AG04450 (cell line): ENCODE data around the gene ANO6. TPM values are rescaled to one million over a fixed set of nuclear protein-coding genes. Genes with fewer than 3 reads are reported as not detected.

Experiments
- CTCF ChIA-PET: fragments of 300-600, 350-600 bp; formaldehyde crosslinking; extraction: SDS; loops from one replicate; lab custom pipeline; 2022; ENCODE audit warnings: antibody characterized with exemption, inconsistent platforms; lab: Charles Lee
- POLR2A ChIA-PET: fragments of 350-600 bp; formaldehyde crosslinking; extraction: SDS; loops from one replicate; lab custom pipeline; 2021; ENCODE audit warnings: antibody characterized with exemption, inconsistent platforms; lab: Yijun Ruan, JAX
- DNase-seq: peaks from one replicate; pipeline ENCODE4 v3.0.0-alpha.2; 2011; ENCODE audit warnings: low read depth, low spot score
- H3K27ac ChIP-seq: one replicate; pipeline ENCODE4 v1.5.1; 2012; ENCODE audit warnings: low read depth, low read length, control low read depth
- H3K27me3 ChIP-seq: one replicate; pipeline ENCODE4 v1.6.0; 2012; ENCODE audit warnings: low read length; ENCODE audit not compliant: control insufficient read depth, insufficient read depth
- H3K4me3 ChIP-seq: 2 replicates; pipeline ENCODE4 v1.5.1; 2011; ENCODE audit warnings: mild to moderate bottlenecking, low read depth, low read length, control low read depth
- H3K9me3 ChIP-seq: 2 replicates; pipeline ENCODE4 v1.5.1; 2012; ENCODE audit warnings: low read length; ENCODE audit not compliant: control insufficient read depth, insufficient read depth
- polyA plus RNA-seq: library from polyadenylated mRNA; depleted of rRNA; stranded (reverse); fragments of >200 nt; gene quantifications from 2 replicates; pipeline ENCODE4 v1.2.3, GENCODE V29; 2011
- TF ChIP-seq, protein P1 (sequence below): IDR thresholded peaks from 2 replicates; pipeline ENCODE4 v1.5.1; 2011; ENCODE audit warnings: low read depth, low read length, control low read depth, inconsistent platforms

ANO6 gene
- polyA plus RNA-seq, 1 experiment = 51.9 TPM

- TF ChIP-seq, protein P1, sequence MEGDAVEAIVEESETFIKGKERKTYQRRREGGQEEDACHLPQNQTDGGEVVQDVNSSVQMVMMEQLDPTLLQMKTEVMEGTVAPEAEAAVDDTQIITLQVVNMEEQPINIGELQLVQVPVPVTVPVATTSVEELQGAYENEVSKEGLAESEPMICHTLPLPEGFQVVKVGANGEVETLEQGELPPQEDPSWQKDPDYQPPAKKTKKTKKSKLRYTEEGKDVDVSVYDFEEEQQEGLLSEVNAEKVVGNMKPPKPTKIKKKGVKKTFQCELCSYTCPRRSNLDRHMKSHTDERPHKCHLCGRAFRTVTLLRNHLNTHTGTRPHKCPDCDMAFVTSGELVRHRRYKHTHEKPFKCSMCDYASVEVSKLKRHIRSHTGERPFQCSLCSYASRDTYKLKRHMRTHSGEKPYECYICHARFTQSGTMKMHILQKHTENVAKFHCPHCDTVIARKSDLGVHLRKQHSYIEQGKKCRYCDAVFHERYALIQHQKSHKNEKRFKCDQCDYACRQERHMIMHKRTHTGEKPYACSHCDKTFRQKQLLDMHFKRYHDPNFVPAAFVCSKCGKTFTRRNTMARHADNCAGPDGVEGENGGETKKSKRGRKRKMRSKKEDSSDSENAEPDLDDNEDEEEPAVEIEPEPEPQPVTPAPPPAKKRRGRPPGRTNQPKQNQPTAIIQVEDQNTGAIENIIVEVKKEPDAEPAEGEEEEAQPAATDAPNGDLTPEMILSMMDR = no peak
- Histone ChIP-seq H3K27me3 (no peaks in the 10 kb centered on the region), H3K27ac (no peak overlapping the region), H3K9me3 (no peaks in the 10 kb centered on the region; the same call in 1 of the 2 replicates), H3K4me3 (no peak overlapping the region)
- POLR2A ChIA-PET = no interaction called here
- CTCF ChIA-PET = interaction anchor here (2.2 kb wide), 1 partner anchor 32 kb away, joined by 6 read pairs; no protein-coding TSS in a partner anchor
- no peak for DNase-seq
These were observed 139.8 kb downstream of the ANO6 start for GRCh38 chr12:45355730-45356129.

- CTCF ChIA-PET = interaction anchor here (0.9 to 2.2 kb wide), 3 partner anchors 31 to 142 kb away, joined by 3 to 6 read pairs (median 5); no protein-coding TSS in a partner anchor
- no peak overlapping the region for H3K27ac ChIP-seq
- POLR2A ChIA-PET = interaction anchor here (0.6 kb wide), 1 partner anchor 13 kb away, joined by 3 read pairs; no protein-coding TSS in a partner anchor
- TF ChIP-seq, protein P1 = no peak
- H3K9me3 ChIP-seq = no peaks in the 10 kb centered on the region
- H3K4me3 ChIP-seq = no peak overlapping the region
- H3K27me3 ChIP-seq = no peaks in the 10 kb centered on the region
- no peak for DNase-seq
These were observed 141.1 kb downstream of the ANO6 start for GRCh38 chr12:45356822-45357538.

GRCh38 chr12:45357539-45358417 lies 141.9 kb downstream of the ANO6 start:
- TF ChIP-seq, protein P1 = no peak
- POLR2A ChIA-PET = interaction anchor here (0.6 kb wide), 1 partner anchor 14 kb away, joined by 3 read pairs; no protein-coding TSS in a partner anchor

DNA sequence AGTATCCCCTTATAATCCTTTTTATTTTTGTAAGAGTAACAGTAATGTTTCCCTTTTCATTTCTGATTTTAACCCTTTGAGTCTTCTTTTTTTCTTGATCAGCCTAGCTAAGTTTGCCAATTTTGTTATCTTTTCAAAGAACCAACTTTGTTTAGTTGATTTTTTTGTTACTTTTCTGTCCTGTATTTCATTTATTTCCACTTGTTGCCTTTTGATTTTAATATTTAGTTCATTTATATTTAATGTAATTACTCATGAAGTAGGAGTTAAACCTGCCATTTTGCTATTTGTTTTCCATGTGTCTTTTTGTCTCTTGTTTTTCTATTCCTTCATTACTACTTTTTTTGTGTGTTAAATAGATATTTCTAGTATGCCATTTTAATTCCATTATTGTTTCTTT lies 146.4 kb downstream of the ANO6 start:
- no peak for DNase-seq
- Histone ChIP-seq H3K4me3 (no peak overlapping the region), H3K9me3 (peaks cover 4% of the 10 kb centered on the region), H3K27ac (no peak overlapping the region), H3K27me3 (no peaks in the 10 kb centered on the region)
- CTCF ChIA-PET = no interaction called here
- POLR2A ChIA-PET = no interaction called here
- TF ChIP-seq, protein P1 = no peak

More at GRCh38 chr12:45357539-45358417, 141.9 kb downstream of the ANO6 start:
- no peak for DNase-seq
- CTCF ChIA-PET = interaction anchor here (1.9 kb wide), 1 partner anchor 31 kb away, joined by 5 read pairs; no protein-coding TSS in a partner anchor
- H3K27me3 ChIP-seq = no peaks in the 10 kb centered on the region
- H3K4me3 ChIP-seq = no peak overlapping the region
- no peak overlapping the region for H3K27ac ChIP-seq
- no peaks in the 10 kb centered on the region for H3K9me3 ChIP-seq
